HepG2 (cell line): ENCODE data around the gene TSGA10IP. TPM values are rescaled to one million over a fixed set of nuclear protein-coding genes. Genes with fewer than 3 reads are reported as not detected.
A peak's percentile ranks its signal among the peaks of the same experiment; 100 is the strongest.

ENCODE experiments used
- CBX2 ChIP-seq, 2 experiments: fragments of 200-600 bp in 1 of 2; sonication (generic); formaldehyde crosslinking in 1 of 2; IDR thresholded peaks; 2 replicates each; pipeline versions ENCODE4 v1.7.0 to v1.8.1; 2018 to 2022; ENCODE audit warnings: low read depth in 2 of 2, low read length in 1 of 2, mild to moderate bottlenecking in 1 of 2, missing genetic modification reagents in 1 of 2
- CCDC6 ChIP-seq: sonication (generic); formaldehyde crosslinking; IDR thresholded peaks from 2 replicates; pipeline ENCODE4 v1.8.1; 2022; ENCODE audit warnings: mild to moderate bottlenecking, missing genetic modification reagents, moderate library complexity
- FOXC1 ChIP-seq: sonication (generic); formaldehyde crosslinking; IDR thresholded peaks from 2 replicates; pipeline ENCODE4 v1.8.0; 2022; ENCODE audit warnings: mild to moderate bottlenecking, missing genetic modification reagents, borderline replicate concordance
- HNRNPK ChIP-seq: fragments of 200-400 bp; formaldehyde crosslinking; IDR thresholded peaks from 2 replicates; pipeline ENCODE4 v1.6.1; 2018; ENCODE audit warnings: low read length, low read depth, moderate library complexity, mild to moderate bottlenecking; ENCODE audit not compliant: poor library complexity, severe bottlenecking
- NRL ChIP-seq: sonication (generic); formaldehyde crosslinking; IDR thresholded peaks from 2 replicates; pipeline ENCODE4 v1.5.0; 2020; ENCODE audit warnings: missing genetic modification reagents, mild to moderate bottlenecking, moderate library complexity, borderline replicate concordance
- POLR2A ChIP-seq, 2 experiments: IDR thresholded peaks; 2 replicates each; pipeline ENCODE4 v1.6.1; 2011; ENCODE audit warnings: low read depth in 2 of 2, low read length in 2 of 2, mild to moderate bottlenecking in 1 of 2, moderate library complexity in 1 of 2; ENCODE audit not compliant: insufficient read depth in 1 of 2
- POLR2G ChIP-seq: fragments of 200-400 bp; formaldehyde crosslinking; IDR thresholded peaks from 2 replicates; pipeline ENCODE4 v1.6.1; 2018; ENCODE audit warnings: mild to moderate bottlenecking, low read depth, low read length, moderate library complexity
- REXO4 ChIP-seq: sonication (generic); formaldehyde crosslinking; IDR thresholded peaks from 2 replicates; pipeline ENCODE4 v1.8.0; 2022; ENCODE audit warnings: missing genetic modification reagents, mild to moderate bottlenecking, borderline replicate concordance
- RFX5 ChIP-seq: IDR thresholded peaks from 2 replicates; pipeline ENCODE4 v1.6.1; 2011; ENCODE audit warnings: low read depth, low read length, improper control_type of control experiment
- SATB2 ChIP-seq: sonication (generic); formaldehyde crosslinking; IDR thresholded peaks from 2 replicates; pipeline ENCODE4 v1.5.0; 2020; ENCODE audit warnings: missing genetic modification reagents
- SMAD3 ChIP-seq: sonication (generic); formaldehyde crosslinking; IDR thresholded peaks from 2 replicates; pipeline ENCODE4 v1.4.0; 2020; ENCODE audit warnings: missing genetic modification reagents
- SNAI1 ChIP-seq: sonication (generic); formaldehyde crosslinking; IDR thresholded peaks from 2 replicates; pipeline ENCODE4 v1.5.0; 2020; ENCODE audit warnings: mild to moderate bottlenecking, missing genetic modification reagents, borderline replicate concordance
- TCF12 ChIP-seq, 2 experiments: fragments of 450-650 bp in 1 of 2; sonication (generic) in 1 of 2; formaldehyde crosslinking in 1 of 2; IDR thresholded peaks; 2 replicates each; pipeline versions ENCODE4 v1.6.1 to v1.8.0; 2017 to 2022; ENCODE audit warnings: antibody characterized with exemption in 1 of 2, mild to moderate bottlenecking in 1 of 2, missing genetic modification reagents in 1 of 2, moderate library complexity in 1 of 2
- ZNF20 ChIP-seq: sonication (generic); formaldehyde crosslinking; IDR thresholded peaks from 2 replicates; pipeline ENCODE4 v1.4.0; 2020; ENCODE audit warnings: mild to moderate bottlenecking, moderate library complexity, missing genetic modification reagents
- ZNF34 ChIP-seq: sonication (generic); formaldehyde crosslinking; IDR thresholded peaks from 2 replicates; pipeline ENCODE4 v1.4.0; 2020; ENCODE audit warnings: mild to moderate bottlenecking, missing genetic modification reagents, borderline replicate concordance
- ZNF644 ChIP-seq: IDR thresholded peaks from 2 replicates; pipeline ENCODE4 v1.6.1; 2016; ENCODE audit warnings: low read depth
- polyA plus RNA-seq, 8 experiments: library from polyadenylated mRNA; depleted of rRNA in 3 of 8; stranded (reverse) in 7 of 8; unstranded in 1 of 8; fragments of >200 nt; fragmentation: Illumina TruSeq in 4 of 8; extraction: Trizol in 4 of 8; gene quantifications; 2 replicates each; pipeline versions ENCODE4 v1.2.1 to v1.2.3, GENCODE V29; 2011 to 2016; ENCODE audit warnings: low read depth in 4 of 8, missing spikeins in 1 of 8, mixed read lengths in 1 of 8; ENCODE audit not compliant: insufficient read depth in 1 of 8
- total RNA-seq, 5 experiments: library from RNA; depleted of rRNA; stranded (reverse); fragments of >200 nt; fragmentation: Illumina TruSeq; extraction: Trizol; gene quantifications; 2 replicates each; pipeline ENCODE4 v1.2.3, GENCODE V29; 2016; ENCODE audit warnings: low read depth in 1 of 5
- TF ChIP-seq, protein P1 (sequence below): IDR thresholded peaks from 2 replicates; pipeline ENCODE4 v1.6.1; 2016; ENCODE audit warnings: low read depth, missing genetic modification reagents, missing compliant biosample characterization
- TF ChIP-seq, protein P2 (sequence below): sonication (generic); formaldehyde crosslinking; IDR thresholded peaks from 2 replicates; pipeline ENCODE4 v1.9.0; 2022; ENCODE audit warnings: missing genetic modification reagents, mild to moderate bottlenecking, borderline replicate concordance
- TF ChIP-seq, protein P3 (sequence below): sonication (generic); formaldehyde crosslinking; IDR thresholded peaks from 2 replicates; pipeline ENCODE4 v1.4.0; 2020; ENCODE audit warnings: missing genetic modification reagents, borderline replicate concordance

TSGA10IP gene
- total and polyA plus RNA-seq, 2 of the 13 experiments (the other 11 are each of a cell fraction or from before 2014, with no cell fraction given) = not detected

DNA sequence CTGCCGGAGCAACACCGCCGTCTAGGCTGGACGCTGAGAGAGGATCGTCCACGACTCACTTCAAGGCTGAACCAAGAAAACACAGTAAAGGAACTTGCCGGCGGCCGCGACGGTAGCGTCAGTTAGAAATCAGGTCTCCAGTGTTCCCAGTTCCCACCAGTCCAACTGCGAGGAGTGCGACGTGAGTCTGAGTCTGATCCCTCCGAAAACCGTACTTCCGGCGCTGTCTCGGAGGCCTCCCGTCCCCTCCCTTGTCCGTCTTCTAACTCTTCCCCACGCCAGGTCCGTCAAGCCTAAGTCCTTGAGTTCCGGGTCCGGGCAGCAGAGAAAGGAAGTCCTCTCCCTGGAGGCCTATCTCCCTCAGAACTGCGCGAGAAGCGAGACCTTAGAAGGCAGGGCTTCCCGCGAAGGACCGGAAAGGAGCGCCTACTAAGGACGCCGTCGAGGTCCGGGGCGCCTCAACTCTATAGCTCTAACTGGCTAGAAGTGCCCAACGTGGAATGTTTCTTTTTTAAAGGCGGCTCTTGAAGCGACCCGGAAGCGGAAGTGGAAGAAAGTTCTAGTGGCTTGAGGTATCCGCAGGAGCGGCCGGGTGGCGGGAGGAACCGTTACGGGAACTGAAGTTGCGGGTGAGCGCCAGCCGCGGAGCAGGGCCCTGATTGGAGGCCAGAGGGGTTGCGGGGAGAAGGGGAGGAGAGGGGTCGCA is 56.8 kb downstream of the TSGA10IP start, which contains the start of the genes BANF1 and EIF1AD (continued):
- TF ChIP-seq, protein P1, sequence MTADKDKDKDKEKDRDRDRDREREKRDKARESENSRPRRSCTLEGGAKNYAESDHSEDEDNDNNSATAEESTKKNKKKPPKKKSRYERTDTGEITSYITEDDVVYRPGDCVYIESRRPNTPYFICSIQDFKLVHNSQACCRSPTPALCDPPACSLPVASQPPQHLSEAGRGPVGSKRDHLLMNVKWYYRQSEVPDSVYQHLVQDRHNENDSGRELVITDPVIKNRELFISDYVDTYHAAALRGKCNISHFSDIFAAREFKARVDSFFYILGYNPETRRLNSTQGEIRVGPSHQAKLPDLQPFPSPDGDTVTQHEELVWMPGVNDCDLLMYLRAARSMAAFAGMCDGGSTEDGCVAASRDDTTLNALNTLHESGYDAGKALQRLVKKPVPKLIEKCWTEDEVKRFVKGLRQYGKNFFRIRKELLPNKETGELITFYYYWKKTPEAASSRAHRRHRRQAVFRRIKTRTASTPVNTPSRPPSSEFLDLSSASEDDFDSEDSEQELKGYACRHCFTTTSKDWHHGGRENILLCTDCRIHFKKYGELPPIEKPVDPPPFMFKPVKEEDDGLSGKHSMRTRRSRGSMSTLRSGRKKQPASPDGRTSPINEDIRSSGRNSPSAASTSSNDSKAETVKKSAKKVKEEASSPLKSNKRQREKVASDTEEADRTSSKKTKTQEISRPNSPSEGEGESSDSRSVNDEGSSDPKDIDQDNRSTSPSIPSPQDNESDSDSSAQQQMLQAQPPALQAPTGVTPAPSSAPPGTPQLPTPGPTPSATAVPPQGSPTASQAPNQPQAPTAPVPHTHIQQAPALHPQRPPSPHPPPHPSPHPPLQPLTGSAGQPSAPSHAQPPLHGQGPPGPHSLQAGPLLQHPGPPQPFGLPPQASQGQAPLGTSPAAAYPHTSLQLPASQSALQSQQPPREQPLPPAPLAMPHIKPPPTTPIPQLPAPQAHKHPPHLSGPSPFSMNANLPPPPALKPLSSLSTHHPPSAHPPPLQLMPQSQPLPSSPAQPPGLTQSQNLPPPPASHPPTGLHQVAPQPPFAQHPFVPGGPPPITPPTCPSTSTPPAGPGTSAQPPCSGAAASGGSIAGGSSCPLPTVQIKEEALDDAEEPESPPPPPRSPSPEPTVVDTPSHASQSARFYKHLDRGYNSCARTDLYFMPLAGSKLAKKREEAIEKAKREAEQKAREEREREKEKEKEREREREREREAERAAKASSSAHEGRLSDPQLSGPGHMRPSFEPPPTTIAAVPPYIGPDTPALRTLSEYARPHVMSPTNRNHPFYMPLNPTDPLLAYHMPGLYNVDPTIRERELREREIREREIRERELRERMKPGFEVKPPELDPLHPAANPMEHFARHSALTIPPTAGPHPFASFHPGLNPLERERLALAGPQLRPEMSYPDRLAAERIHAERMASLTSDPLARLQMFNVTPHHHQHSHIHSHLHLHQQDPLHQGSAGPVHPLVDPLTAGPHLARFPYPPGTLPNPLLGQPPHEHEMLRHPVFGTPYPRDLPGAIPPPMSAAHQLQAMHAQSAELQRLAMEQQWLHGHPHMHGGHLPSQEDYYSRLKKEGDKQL (CRISPR knock-in tag) = peak; percentile 54; the same call in 1 of the 2 replicates
- TF ChIP-seq ZNF20 (CRISPR knock-in tag) (no peak), CCDC6 (CRISPR knock-in tag) (no peak; the same call in 1 of the 2 replicates), FOXC1 (peak; percentile 77), HNRNPK (no peak), SATB2 (CRISPR knock-in tag) (no peak), POLR2A (IDR thresholded peaks at IDR 0.05; ENCODE audit: insufficient read depth in 1 of 2, low read depth in 2 of 2, low read length in 2 of 2) (peak; percentile 87 to 90), SMAD3 (CRISPR knock-in tag) (peak; percentile 95), RFX5 (no peak), POLR2G (peak; percentile 88), NRL (CRISPR knock-in tag) (peak; percentile 34; the same call in 1 of the 2 replicates), SNAI1 (CRISPR knock-in tag) (no peak; the same call in 1 of the 2 replicates), CBX2 (IDR thresholded peaks at IDR 0.05; ENCODE audit: low read depth, low read length) (no peak), CBX2 (CRISPR knock-in tag; IDR thresholded peaks at IDR 0.05; ENCODE audit: low read depth) (no peak), ZNF34 (peak; percentile 99), TCF12 (IDR thresholded peaks at IDR 0.05) (no peak), TCF12 (CRISPR knock-in tag; IDR thresholded peaks at IDR 0.05) (no peak), ZNF644 (CRISPR knock-in tag) (no peak), REXO4 (no peak)
- TF ChIP-seq, protein P2, sequence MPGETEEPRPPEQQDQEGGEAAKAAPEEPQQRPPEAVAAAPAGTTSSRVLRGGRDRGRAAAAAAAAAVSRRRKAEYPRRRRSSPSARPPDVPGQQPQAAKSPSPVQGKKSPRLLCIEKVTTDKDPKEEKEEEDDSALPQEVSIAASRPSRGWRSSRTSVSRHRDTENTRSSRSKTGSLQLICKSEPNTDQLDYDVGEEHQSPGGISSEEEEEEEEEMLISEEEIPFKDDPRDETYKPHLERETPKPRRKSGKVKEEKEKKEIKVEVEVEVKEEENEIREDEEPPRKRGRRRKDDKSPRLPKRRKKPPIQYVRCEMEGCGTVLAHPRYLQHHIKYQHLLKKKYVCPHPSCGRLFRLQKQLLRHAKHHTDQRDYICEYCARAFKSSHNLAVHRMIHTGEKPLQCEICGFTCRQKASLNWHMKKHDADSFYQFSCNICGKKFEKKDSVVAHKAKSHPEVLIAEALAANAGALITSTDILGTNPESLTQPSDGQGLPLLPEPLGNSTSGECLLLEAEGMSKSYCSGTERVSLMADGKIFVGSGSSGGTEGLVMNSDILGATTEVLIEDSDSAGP (CRISPR knock-in tag) = peak; percentile 98
- TF ChIP-seq, protein P3, sequence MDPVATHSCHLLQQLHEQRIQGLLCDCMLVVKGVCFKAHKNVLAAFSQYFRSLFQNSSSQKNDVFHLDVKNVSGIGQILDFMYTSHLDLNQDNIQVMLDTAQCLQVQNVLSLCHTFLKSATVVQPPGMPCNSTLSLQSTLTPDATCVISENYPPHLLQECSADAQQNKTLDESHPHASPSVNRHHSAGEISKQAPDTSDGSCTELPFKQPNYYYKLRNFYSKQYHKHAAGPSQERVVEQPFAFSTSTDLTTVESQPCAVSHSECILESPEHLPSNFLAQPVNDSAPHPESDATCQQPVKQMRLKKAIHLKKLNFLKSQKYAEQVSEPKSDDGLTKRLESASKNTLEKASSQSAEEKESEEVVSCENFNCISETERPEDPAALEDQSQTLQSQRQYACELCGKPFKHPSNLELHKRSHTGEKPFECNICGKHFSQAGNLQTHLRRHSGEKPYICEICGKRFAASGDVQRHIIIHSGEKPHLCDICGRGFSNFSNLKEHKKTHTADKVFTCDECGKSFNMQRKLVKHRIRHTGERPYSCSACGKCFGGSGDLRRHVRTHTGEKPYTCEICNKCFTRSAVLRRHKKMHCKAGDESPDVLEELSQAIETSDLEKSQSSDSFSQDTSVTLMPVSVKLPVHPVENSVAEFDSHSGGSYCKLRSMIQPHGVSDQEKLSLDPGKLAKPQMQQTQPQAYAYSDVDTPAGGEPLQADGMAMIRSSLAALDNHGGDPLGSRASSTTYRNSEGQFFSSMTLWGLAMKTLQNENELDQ (CRISPR knock-in tag) = no peak
